Measurements from ENCODE around the gene SH2B3.

DNA sequence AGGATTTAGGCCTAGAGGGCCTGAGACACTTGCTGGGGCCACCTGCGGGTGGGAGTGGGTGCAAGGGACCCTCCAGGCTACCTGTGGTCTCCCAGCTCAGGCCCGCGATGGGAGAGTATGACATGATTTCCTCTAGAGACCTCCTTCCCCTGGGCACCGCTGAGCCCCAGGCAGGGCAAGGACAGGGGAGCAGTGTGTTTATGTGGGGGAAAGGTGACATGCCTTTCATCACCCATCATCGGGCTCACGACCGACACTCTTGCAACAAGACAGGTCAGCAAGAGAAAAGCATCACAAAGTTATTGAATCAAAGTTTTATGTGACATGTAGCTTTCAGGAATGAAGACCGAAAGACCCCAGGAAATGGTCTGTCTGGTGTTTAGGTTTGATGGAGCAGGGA is 19.9 kb downstream of the SH2B3 start:
- TF ChIP-seq, protein P1, sequence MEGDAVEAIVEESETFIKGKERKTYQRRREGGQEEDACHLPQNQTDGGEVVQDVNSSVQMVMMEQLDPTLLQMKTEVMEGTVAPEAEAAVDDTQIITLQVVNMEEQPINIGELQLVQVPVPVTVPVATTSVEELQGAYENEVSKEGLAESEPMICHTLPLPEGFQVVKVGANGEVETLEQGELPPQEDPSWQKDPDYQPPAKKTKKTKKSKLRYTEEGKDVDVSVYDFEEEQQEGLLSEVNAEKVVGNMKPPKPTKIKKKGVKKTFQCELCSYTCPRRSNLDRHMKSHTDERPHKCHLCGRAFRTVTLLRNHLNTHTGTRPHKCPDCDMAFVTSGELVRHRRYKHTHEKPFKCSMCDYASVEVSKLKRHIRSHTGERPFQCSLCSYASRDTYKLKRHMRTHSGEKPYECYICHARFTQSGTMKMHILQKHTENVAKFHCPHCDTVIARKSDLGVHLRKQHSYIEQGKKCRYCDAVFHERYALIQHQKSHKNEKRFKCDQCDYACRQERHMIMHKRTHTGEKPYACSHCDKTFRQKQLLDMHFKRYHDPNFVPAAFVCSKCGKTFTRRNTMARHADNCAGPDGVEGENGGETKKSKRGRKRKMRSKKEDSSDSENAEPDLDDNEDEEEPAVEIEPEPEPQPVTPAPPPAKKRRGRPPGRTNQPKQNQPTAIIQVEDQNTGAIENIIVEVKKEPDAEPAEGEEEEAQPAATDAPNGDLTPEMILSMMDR (IDR thresholded peaks at IDR 0.05): no peak
- TF ChIP-seq POLR2A (IDR thresholded peaks at IDR 0.05) (no peak), POLR2AphosphoS5 (IDR thresholded peaks at IDR 0.05) (no peak)
